ENCODE measurements around the gene ZBTB20. TPM values are rescaled to one million over a fixed set of nuclear protein-coding genes. Genes with fewer than 3 reads are reported as not detected.

The ZBTB20 gene
- total RNA-seq, 1 experiment from 2014 or later, result 3.7 TPM

DNA sequence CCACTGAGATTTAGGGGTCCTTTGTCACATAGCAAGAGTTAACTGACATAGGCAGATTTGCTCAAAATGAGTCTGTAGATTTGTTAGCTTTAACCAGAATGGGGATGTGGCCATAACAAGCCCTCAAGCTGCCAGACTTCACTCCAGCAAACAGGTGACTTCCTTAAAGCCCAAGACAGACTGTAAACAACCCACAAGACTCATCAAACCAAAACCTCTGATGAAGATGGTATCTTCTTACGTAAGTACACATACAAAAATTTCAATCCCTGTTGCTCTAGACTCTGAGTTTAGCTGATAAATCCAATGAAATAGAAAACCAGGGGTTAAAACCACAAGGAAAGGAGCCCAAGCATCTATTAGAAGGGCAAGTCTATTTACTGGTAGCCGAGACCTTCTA lies 18.2 kb upstream of the ZBTB20 start:
- TF ChIP-seq EZH2phosphoT487 (IDR thresholded peaks at IDR 0.05; ENCODE audit: borderline replicate concordance, low read length) (no peak), EZH2 (IDR thresholded peaks at IDR 0.05; ENCODE audit: low read length, unreplicated experiment) (no peak)
- TF ChIP-seq, protein P1, sequence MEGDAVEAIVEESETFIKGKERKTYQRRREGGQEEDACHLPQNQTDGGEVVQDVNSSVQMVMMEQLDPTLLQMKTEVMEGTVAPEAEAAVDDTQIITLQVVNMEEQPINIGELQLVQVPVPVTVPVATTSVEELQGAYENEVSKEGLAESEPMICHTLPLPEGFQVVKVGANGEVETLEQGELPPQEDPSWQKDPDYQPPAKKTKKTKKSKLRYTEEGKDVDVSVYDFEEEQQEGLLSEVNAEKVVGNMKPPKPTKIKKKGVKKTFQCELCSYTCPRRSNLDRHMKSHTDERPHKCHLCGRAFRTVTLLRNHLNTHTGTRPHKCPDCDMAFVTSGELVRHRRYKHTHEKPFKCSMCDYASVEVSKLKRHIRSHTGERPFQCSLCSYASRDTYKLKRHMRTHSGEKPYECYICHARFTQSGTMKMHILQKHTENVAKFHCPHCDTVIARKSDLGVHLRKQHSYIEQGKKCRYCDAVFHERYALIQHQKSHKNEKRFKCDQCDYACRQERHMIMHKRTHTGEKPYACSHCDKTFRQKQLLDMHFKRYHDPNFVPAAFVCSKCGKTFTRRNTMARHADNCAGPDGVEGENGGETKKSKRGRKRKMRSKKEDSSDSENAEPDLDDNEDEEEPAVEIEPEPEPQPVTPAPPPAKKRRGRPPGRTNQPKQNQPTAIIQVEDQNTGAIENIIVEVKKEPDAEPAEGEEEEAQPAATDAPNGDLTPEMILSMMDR (conservative IDR thresholded peaks at IDR 0.05; ENCODE audit: low read depth, low read length), result no peak

DNA sequence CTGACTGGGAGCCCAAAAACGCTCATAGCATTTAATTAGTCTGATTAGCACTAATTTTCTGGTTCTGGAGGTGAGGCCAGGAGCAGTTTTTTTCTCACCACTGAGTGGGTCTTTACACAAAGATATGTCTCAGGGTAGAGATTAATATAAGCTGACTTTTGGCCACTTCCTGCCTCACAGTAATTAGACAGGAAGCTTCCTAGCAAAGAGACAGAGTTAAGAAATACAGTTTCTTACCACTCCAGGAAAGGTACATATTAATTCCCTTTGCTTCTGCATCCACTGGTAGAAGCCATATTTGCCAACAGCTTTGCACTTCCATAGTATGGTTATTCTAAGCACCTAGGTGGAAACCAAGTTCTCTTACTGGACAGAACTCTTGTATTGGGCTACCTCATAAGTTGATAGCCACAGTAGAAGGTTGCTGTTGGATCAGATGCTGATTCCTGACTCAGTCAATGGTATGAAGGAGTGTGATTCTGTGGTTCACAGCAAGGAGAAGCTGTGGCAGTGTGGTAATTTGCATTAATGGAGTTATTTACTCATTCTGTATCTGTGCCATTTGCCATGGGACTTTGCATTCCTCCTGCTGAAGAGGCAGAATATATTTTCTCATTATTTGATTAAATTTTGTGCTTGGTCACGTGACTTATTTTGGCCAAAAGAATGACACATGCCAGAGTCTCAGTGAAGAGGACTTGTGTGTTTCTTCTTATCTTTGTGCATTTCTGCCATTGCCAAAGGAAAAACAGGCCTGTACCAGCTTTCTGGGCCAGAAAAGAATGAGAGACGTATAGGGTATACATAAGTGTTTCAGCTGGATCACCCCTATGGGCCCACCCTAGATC lies 17.5 kb upstream of the ZBTB20 start:
- H3K9me2 ChIP-seq (replicated peaks; ENCODE audit: low read length), result no peaks in the 10 kb centered on the region
- H3K27me3 ChIP-seq (ENCODE audit: low read length), result no peaks in the 10 kb centered on the region
- no TSS peak for BruUV-seq (replicated peaks)
- H3K4me3 ChIP-seq (ENCODE audit: low read length), result no peak overlapping the region
- DNase-seq (no peak), ATAC-seq (no peak)
- no peak overlapping the region for H3K27ac ChIP-seq (ENCODE audit: low read length)
- H4K20me1 ChIP-seq (ENCODE audit: low read length), result no peaks in the 10 kb centered on the region
- no peaks in the 10 kb centered on the region for H3K4me1 ChIP-seq (ENCODE audit: insufficient read depth, low read length)
- H3K9me3 ChIP-seq (ENCODE audit: low read length), result no peaks in the 10 kb centered on the region
- H3F3A ChIP-seq (ENCODE audit: low read length, unreplicated experiment), result no peaks in the 10 kb centered on the region
- intact Hi-C loops (cut with micrococcal nuclease), result no loop called here
- H2AFZ ChIP-seq (ENCODE audit: low read length), result no peak overlapping the region
- no peaks in the 10 kb centered on the region for H3K36me3 ChIP-seq (ENCODE audit: low read depth, low read length)
- TF ChIP-seq, protein P1 (conservative IDR thresholded peaks at IDR 0.05; ENCODE audit: low read depth, low read length), result no peak
- no peak for TF ChIP-seq EZH2phosphoT487 (IDR thresholded peaks at IDR 0.05; ENCODE audit: borderline replicate concordance, low read length)
- no peak for TF ChIP-seq EZH2 (IDR thresholded peaks at IDR 0.05; ENCODE audit: low read length, unreplicated experiment)
- no peaks in the 10 kb centered on the region for H3K79me2 ChIP-seq (ENCODE audit: low read length)
- no peak overlapping the region for H3K9ac ChIP-seq (ENCODE audit: low read length)
- no peak overlapping the region for H3K4me2 ChIP-seq (ENCODE audit: low read length)
- POLR2A ChIA-PET (ENCODE audit: unreplicated experiment), result interaction anchor here (0.7 kb wide), 1 partner anchor 91 kb away, joined by 5 read pairs; no protein-coding TSS in a partner anchor
- CTCF ChIA-PET, result no interaction called here

More for the DNA sequence above, 18.2 kb upstream of the ZBTB20 start:
- Histone ChIP-seq H2AFZ (ENCODE audit: low read length) (no peak overlapping the region), H3F3A (ENCODE audit: low read length, unreplicated experiment) (no peaks in the 10 kb centered on the region), H3K79me2 (ENCODE audit: low read length) (no peaks in the 10 kb centered on the region), H3K4me2 (ENCODE audit: low read length) (no peak overlapping the region), H3K9me2 (replicated peaks; ENCODE audit: low read length) (no peaks in the 10 kb centered on the region), H3K9ac (ENCODE audit: low read length) (no peak overlapping the region), H4K20me1 (ENCODE audit: low read length) (no peaks in the 10 kb centered on the region), H3K4me1 (ENCODE audit: insufficient read depth, low read length) (no peaks in the 10 kb centered on the region), H3K36me3 (ENCODE audit: low read depth, low read length) (no peaks in the 10 kb centered on the region), H3K4me3 (ENCODE audit: low read length) (no peak overlapping the region), H3K27ac (ENCODE audit: low read length) (no peak overlapping the region), H3K9me3 (ENCODE audit: low read length) (no peaks in the 10 kb centered on the region), H3K27me3 (ENCODE audit: low read length) (no peaks in the 10 kb centered on the region)
- ChIA-PET POLR2A (ENCODE audit: unreplicated experiment) (interaction anchor here (1.0 kb wide), 1 partner anchor 19 kb away, joined by 9 read pairs; the partner anchor contains the start of gene ZBTB20), CTCF (no interaction called here)
- DNase-seq (no peak), ATAC-seq (no peak)
- BruUV-seq (replicated peaks), result no TSS peak
- intact Hi-C loops (cut with micrococcal nuclease), result no loop called here

DNA sequence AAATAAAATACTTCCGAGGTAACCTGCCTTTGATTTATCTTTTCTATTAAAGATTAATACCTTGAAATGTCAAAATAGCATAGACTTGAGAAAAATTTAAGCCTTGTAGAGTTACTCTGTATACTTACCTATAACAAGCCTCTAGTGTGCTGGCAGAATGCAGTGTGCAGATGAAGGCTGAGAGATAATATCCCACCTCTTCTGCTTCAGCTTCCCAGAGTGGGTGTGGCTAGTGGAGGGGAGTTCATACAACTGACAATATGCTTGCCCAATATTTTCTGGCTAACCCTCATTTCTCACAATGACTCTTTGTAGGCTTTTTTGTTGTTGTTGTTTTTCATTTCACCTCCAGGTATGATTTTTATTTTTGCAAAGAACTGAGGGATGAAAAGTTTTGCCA lies 15.7 kb upstream of the ZBTB20 start:
- H3K4me2 ChIP-seq (ENCODE audit: low read length), result no peak overlapping the region
- H3K9me2 ChIP-seq (replicated peaks; ENCODE audit: low read length), result no peaks in the 10 kb centered on the region
- DNase-seq, result no peak
- BruUV-seq (replicated peaks), result no TSS peak
- H3K27me3 ChIP-seq (ENCODE audit: low read length), result no peaks in the 10 kb centered on the region
- no peaks in the 10 kb centered on the region for H3K9me3 ChIP-seq (ENCODE audit: low read length)
- no peak overlapping the region for H3K9ac ChIP-seq (ENCODE audit: low read length)
- no peak overlapping the region for H3K27ac ChIP-seq (ENCODE audit: low read length)
- ATAC-seq, result no peak
- no peaks in the 10 kb centered on the region for H3K36me3 ChIP-seq (ENCODE audit: low read depth, low read length)
- TF ChIP-seq, protein P1 (conservative IDR thresholded peaks at IDR 0.05; ENCODE audit: low read depth, low read length), result no peak
- no peak for TF ChIP-seq EZH2phosphoT487 (IDR thresholded peaks at IDR 0.05; ENCODE audit: borderline replicate concordance, low read length)
- TF ChIP-seq EZH2 (IDR thresholded peaks at IDR 0.05; ENCODE audit: low read length, unreplicated experiment), result no peak
- CTCF ChIA-PET, result no interaction called here
- H3K4me1 ChIP-seq (ENCODE audit: insufficient read depth, low read length), result no peaks in the 10 kb centered on the region
- H3K79me2 ChIP-seq (ENCODE audit: low read length), result no peaks in the 10 kb centered on the region
- POLR2A ChIA-PET (ENCODE audit: unreplicated experiment), result no interaction called here
- H4K20me1 ChIP-seq (ENCODE audit: low read length), result no peaks in the 10 kb centered on the region
- H2AFZ ChIP-seq (ENCODE audit: low read length), result no peak overlapping the region
- intact Hi-C loops (cut with micrococcal nuclease), result no loop called here
- H3F3A ChIP-seq (ENCODE audit: low read length, unreplicated experiment), result no peaks in the 10 kb centered on the region
- no peak overlapping the region for H3K4me3 ChIP-seq (ENCODE audit: low read length)

All from PC-3 (cell line).